HG02884 (cell line): ENCODE data around the gene AJUBA.
"Not testable (repeated sequence)": the region's sequence is repeated elsewhere in the genome, so short reads cannot be mapped to it uniquely, and the experiment has no call there.

Experiments
- ATAC-seq: cut with Tn5 transposase; IDR thresholded peaks from one replicate; pipeline ENCODE4 v1.9.1; 2021; ENCODE audit warnings: mild to moderate bottlenecking, moderate library complexity; ENCODE audit not compliant: unreplicated experiment

Gene AJUBA

GRCh38 chr14:23006544-23007419, 24.4 kb upstream of the AJUBA start:
- peak; percentile 96 for ATAC-seq

GRCh38 chr14:23006188-23006534, 23.8 kb upstream of the AJUBA start:
- ATAC-seq, result no peak

- ATAC-seq, result no peak
Measured at GRCh38 chr14:23005451-23006187, 23.3 kb upstream of the AJUBA start.

GRCh38 chr14:23004274-23004673, 21.9 kb upstream of the AJUBA start:
- ATAC-seq, result not testable (repeated sequence)

GRCh38 chr14:23002592-23002991, 20.2 kb upstream of the AJUBA start:
- no peak for ATAC-seq

DNA sequence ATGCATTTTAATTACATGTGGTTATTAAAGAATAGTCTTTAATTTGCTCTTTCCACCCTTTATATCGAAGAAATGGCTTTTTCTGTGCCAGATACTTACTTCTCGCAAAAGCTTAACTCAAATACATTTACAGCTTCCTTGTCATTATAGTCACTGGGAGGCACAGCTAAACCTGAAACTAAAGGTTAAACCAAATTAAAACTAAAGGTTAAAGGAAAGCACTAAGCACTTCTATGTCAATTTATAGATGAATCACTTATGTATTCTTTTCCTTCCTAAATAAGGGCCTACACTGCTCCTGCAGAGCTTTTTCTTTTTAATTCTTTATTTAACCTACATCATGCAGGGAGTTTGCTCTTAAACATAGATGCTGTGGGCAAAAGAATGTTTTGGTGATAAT, 18.5 kb upstream of the AJUBA start:
- ATAC-seq, result no peak

GRCh38 chr14:22998329-22999012, 16.1 kb upstream of the AJUBA start:
- ATAC-seq, result no peak

DNA sequence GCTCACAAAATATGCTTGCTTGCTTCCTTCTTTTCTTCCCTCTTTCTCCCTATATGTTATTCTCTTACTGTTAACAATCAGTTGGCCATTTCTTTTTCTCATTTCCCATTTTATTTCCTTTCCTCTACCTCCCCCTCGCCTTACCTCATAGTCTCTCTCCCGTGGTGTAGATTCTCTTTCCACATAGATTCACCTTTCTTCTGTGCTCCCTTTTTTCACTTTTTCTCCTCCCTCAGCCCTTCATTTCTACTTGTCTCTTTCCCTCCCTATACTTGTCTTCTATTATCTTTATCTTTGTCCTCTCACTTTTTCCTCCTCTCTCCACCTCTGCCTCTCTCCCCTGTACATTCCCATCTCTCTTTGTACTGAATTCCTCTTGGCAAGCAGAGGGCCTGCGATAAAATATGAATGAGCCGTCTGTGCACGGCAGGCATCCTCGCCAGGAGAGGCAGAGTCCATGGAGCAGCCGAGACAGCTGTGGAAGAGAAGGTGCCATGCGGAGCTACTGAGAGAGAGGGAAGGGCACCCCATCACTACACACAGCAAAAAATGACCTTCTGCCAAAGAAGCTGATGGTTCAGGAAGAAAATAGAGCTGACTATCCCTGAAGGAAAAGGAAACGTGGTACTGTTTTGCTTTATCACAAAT, 15.4 kb upstream of the AJUBA start:
- ATAC-seq, result no peak

GRCh38 chr14:22996768-22997654, 14.7 kb upstream of the AJUBA start:
- no peak for ATAC-seq

DNA sequence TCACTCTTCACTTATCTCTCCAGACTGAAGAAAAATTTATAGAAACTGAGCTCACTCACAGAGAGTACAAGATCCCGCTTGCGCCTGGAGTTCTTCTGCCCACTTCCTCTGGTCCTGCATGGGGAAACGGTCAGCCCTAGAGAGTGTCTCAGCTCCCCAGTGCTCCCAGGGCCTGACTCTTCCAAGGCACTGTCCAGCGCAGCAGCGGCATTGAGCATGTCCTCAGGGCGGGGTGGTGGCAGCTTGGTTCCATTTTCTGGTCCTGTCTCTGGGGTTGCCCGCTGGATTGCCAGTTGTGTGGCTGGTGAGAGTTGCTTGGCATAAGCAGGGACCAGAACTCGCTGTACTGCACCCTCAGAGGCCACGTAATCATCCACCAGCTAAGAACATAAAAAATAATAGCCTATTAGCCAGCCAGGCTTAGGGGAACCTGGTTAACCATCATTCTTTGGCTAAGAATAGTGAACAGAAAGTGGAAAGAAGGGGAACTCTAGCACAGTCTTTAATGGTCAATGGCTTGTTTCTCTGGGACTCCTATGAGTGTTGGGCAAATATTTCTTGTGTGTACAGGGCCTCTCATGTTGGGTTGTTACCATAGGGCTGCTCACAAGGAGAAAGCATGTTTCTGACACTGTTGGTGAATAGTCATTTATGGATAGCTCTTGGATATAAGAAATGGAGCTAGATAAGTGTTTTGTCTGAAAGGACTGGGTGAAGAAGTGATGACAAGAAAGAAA, 13.7 kb upstream of the AJUBA start:
- no peak for ATAC-seq

GRCh38 chr14:22994762-22995275, 12.5 kb upstream of the AJUBA start:
- ATAC-seq, result no peak

- no peak for ATAC-seq
Measured at GRCh38 chr14:22993517-22993916, 11.2 kb upstream of the AJUBA start.

DNA sequence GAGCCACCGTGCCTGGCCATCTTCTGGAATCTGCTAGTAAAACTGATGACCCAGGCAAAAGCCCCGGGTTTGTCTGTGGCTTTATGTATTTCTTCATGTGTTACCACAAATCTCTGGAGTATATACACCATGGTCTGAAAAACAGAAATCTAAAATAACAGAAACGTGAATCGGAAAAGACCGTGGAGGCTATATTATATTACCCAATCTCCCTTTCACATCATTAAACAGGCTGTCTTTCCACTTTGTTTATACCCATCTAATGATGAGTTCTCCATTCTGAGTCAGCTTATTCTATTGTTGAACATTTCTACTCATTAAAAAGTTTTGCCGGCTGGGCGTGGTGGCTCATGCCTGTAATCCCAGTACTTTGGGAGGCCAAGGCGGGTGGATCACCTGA, 9.5 kb upstream of the AJUBA start:
- ATAC-seq, result no peak

GRCh38 chr14:22987291-22987690, 4.9 kb upstream of the AJUBA start:
- no peak for ATAC-seq

GRCh38 chr14:22986508-22987054, 4.2 kb upstream of the AJUBA start:
- no peak for ATAC-seq

- no peak for ATAC-seq
Measured at GRCh38 chr14:22985894-22986507, 3.6 kb upstream of the AJUBA start.

DNA sequence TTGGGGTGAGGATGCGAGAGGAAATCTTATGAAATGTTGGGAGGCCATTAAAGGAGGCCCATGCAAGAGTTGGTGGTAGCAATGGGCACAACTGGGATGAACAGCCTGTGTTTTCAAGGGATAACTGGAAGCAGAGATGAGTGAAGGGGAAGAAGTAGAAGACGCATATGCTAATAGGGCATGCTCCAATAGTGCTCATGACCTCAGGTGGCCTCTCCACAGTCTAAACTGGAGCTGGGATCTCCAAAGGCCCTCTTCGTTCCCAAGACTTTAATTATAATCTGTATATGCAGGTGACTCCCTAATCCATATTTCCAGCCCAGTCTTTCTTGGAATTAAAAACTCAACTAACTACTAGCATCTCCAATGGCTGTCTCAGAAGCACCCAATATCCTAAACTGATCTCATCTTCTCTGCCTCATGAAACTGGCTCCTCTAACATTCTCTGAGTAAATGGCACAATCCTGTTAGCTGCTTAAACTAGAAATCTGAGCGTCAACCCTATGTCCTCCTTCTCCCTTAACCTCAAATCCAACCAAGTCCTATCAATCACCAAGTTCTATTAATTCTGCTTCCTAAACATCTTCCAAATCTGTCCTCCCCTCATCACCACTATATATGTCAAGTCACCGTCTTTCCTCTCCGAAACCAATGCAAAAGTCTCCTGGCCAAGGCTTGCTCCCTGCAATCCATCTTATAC, 2.8 kb upstream of the AJUBA start:
- ATAC-seq, result no peak

- peak; percentile 12 for ATAC-seq
Measured at GRCh38 chr14:22981876-22982476, 375 bp downstream of the AJUBA start.
